HG03575 (cell line): ENCODE results near the gene TYRO3.
"Not testable (repeated sequence)": the region's sequence is repeated elsewhere in the genome, so short reads cannot be mapped to it uniquely, and the experiment has no call there.

Experiments used
- ATAC-seq: cut with Tn5 transposase; IDR thresholded peaks from one replicate; pipeline ENCODE4 v1.9.1; 2021; ENCODE audit not compliant: unreplicated experiment, insufficient number of reproducible peaks, low FRiP score; ENCODE audit errors: extremely low read depth

TYRO3 gene

DNA sequence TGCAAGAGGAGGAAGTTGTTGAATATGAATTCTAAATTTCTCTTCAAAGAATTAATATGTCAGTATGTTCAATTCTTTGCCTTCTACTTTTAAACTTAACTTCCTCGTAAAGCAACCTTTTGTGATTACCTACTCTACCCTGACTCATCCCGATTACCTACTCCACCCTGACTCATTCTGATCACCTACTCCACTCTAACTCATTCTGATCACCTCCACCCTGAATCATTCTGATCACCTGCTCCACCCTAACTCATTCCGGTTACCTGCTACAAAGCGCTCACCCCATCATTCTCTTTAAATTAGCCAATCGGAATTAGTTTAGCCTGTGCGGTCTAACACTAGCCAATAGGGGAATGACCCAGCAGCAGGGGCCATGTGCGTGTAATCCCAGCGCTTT lies 33.7 kb downstream of the TYRO3 start:
- not testable (repeated sequence) for ATAC-seq

DNA sequence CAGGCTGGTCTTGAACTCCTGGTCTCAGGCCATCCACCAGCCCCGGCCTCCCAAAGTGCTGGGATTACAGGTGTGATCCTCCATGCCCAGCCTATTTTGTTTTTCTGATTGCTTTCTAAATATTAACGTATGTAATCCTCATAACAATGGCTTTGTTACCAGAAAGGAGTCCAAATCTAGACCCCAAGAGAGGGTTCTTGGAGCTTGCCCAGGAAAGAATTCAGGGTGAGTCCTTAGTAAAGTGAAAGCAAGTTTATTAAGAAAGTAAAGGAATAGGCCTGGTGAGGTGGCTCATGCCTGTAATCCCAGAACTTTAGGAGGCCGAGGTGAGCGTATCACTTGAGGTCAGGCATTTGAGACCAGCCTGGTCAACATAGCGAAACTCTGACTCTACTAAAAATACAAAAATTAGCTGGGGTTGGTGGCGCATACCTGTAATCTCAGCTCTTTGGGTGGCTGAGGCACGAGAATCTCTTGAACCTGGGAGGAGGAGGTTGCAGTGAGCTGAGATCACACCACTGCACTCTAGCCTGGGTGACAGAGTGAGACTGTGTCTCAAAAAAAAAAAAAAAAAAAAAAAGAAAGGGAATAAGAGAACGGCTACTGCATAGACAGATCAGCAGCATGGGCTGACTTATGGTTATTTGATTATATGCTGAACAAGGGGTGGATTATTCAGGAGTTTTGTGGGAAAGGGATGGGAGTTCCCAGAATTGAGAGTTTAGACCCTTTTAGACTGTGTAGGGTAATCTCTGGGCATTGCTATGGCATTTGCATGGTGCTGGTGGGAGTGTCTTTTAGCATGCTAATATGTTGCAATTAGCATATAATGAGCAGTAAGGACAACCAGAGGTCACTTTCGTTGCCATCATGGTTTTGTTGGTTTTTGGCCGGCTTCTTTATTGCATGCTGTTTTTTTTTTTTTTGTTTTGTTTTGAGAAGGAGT lies 36.1 kb downstream of the TYRO3 start:
- ATAC-seq = no peak

DNA sequence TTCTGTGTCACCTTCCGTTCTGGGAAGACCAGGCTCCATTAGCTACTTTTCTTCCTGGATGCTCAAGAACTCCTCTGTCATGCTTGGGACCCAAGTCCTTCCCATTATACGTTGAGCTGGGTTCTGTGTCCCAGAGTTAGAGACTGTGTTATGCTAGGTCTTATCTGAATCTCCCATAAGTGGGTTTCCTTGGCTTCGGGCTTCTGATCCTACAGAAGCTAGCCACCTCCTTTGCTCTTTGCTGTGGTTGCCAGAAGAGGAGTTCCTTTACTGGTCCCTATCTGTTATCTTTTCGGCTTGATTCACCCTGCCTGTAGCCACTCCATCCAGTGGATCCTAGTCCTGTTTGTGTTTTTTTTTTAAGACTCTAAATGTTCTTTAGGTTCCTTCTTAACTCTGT lies 38.0 kb downstream of the TYRO3 start:
- no peak for ATAC-seq

DNA sequence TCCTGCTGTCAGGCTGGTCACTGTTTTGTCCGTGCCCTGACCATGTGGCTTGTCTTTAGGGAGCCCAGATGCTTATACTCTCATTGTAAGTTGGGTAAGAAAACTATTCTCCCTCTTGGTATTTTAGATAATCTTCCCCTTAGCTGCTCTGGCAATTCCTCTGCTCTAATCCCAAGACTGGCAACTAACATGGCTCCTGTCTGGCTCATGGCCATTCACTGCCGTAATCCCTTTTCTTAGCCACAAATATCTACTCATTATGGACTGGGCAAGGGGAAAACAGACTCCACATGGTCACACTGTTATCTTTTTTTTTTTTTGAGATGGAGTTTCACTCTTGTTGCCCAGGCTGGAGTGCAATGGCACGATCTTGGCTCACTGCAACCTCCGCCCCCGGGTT lies 38.8 kb downstream of the TYRO3 start:
- ATAC-seq = no peak

DNA sequence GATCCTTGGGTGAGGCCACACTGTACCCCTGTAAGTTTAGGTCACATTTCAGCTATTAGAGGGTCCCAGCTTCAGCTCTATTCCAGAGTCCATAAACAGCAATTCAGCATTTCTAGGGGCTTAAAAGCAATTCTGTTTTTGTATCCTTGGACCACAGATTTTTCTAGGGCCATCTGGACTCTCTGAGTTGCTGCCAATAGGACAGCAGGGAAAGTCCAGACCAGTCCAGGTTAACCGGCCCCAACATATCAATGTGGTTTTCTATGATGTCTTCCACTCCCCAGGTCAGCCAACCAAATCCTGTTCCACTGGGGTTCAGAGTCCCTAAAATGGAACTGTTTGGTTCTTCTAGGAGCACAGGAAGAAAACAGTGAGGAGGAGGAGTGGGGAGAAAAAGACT lies 40.0 kb downstream of the TYRO3 start:
- no peak for ATAC-seq

DNA sequence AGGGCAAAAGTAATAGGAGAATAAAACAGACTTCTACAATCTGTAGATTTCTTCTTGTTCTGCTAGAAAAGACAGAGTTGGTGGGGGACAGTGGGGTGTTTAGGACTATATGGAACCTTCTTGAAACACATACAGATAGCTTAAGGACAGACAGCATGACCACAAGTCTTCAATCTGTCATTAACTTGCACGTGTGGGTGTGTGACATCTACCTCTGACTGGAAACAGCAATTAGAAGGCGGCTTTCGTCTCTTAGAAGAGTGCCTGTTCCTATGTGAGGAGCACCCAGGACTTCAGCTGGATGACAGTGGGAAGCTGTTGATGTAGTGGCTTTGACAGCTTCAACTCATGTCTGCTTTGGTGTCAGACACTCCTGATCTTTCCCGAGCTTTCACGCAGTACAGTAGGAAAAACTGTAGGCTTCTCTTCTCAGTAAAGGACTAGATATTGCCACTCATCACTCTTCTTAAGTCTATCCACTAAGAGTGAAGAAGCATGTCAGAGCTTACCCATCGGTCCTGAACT lies 44.5 kb downstream of the TYRO3 start:
- no peak for ATAC-seq

DNA sequence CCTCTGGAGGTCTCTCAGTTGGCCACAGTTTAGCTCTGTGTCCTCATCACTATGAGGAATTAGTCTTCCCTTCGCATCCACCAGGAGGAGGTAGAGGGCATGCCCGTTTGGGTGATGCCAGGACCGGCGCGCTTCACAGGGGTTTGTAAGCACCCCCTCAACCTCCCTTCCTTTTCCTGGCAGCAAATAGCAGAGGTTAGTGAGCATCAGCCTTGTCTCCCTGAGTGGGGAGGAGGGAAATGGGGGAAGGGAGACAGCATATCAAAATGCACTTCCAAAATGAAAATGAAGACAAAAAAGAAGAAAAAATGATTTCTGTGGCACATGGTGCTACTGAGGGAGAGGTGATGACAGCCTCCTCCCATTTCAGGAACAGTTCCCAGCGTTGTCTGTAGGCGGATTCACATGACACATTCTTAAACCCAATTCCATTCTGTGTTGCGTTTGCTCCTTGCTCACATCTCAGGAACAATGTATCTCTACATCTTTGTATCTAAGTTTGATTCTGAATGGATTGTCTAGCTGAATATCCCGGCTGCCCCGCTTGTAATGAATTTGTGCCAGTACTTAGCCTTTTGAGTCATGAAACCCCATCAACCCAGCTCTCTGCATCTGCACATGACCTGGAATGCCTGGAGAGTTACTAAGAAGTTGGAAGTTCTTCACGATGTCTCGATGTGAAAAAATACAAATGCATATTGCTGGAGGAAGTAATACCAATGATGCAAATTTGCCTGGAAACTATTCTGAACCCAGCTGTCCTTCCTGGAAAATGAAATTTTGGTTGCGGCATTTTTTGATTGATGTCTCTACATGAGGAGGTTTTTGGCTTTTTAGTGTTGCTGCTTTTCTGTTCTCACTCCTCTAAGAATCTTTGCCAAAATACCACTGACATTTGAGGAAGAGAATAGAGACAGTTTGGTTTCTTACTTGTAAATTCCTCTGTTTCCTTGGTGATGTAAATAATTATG lies 45.2 kb downstream of the TYRO3 start:
- no peak for ATAC-seq

DNA sequence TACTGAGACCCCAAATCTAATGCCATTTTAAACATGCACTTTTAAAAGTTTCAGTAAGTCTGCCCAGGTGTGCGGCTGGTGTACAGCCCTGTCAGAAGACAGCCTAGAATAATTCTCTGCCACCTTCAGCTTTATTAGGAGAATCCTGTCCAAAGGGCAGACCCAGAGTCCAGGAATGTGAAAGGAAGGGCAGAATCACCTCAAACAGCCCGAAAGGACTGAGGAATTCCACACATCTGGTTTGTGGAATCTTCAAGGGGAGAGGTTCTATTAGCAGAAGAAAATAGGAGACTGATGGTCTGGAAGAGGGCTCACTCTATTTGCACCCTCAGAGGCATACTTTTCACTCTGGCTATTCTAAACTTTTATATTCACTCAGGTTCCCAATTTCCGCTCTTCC lies 46.6 kb downstream of the TYRO3 start:
- no peak for ATAC-seq

DNA sequence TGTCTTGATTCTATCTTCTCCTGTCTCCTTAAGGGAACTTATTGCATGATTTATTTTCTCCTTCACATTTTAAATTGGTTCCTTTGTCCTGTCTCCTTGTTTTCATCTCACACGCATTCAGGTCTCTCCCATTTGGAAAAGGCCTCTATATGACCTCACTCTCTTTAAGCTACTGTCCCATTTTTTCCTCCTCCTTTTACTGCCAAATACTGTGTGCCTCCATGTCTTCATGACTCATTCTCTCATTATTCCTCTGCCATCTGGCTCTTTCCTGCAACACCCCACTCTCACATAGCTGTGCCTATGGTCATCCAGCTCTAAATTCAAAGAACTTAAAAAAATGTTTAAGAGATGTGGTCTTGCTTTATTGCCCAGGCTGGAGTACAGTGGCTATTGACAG lies 48.0 kb downstream of the TYRO3 start:
- ATAC-seq = no peak

DNA sequence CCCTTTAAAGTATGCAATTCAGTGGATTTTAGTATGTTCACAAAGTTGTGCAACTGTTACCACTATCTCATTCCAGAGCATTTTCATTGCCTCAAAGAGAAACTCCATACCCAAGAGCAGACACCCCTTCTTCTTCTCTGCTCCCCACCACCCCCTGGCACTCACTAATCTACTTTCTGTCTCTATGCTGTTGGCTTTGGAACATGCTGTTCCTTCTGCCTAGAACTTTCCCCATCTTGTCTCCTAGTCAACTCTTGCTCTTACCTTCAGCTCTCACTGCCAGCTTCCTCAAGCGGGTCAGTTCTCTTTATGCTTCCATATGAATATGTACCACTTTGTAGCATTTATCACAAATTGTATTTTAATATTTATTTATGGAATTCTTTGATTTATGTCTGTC lies 50.1 kb downstream of the TYRO3 start:
- ATAC-seq = no peak

DNA sequence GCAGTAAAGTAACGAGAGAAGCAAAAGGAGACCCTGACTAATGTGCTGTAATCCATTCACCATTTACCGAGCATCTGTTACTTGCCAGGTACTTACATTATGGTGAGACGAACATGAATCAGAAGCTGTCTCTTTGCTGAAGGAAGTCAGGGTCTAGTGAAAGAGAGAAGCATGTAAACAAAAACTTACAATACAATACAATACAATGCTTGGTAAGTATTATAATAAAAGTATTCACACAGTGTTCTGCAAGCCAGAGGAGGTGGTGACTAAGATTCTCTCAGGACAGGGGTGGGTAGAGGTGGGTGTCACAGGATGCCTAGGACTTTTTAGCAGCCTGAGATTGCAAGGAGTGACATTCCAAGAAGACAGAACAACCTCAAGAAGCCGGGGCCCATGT lies 51.0 kb downstream of the TYRO3 start:
- no peak for ATAC-seq

DNA sequence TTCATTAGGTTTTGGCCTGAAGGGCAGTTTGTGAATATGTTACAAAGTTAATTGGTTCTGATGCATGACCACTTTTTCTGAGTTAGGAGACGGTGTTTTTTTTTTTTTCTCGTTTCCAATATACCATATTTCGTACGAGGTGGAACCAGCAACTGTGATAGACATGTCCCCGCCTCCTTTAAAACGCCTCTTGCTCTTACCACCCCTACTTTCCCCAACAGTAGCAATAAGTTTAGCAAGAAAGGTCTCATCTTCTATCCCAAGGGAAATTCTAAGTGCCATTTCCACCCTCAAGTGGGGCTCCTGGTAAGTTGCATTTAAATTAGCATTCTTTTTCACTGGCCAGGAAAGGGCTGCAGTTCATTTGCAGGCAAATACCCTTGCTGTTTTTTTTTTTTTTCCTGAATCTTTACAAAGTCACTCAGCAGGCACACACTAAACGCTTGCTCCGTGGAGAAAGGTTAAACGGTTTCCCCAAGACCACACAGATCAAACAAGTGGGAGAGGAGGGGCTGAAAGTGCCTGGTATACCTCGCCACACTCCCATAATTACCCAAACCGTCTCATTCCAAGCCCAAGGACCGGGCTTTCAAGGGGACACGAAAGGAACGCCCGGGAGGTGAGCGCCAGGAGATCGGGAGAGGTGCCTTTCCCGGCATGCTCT lies 61.7 kb downstream of the TYRO3 start:
- no peak for ATAC-seq

DNA sequence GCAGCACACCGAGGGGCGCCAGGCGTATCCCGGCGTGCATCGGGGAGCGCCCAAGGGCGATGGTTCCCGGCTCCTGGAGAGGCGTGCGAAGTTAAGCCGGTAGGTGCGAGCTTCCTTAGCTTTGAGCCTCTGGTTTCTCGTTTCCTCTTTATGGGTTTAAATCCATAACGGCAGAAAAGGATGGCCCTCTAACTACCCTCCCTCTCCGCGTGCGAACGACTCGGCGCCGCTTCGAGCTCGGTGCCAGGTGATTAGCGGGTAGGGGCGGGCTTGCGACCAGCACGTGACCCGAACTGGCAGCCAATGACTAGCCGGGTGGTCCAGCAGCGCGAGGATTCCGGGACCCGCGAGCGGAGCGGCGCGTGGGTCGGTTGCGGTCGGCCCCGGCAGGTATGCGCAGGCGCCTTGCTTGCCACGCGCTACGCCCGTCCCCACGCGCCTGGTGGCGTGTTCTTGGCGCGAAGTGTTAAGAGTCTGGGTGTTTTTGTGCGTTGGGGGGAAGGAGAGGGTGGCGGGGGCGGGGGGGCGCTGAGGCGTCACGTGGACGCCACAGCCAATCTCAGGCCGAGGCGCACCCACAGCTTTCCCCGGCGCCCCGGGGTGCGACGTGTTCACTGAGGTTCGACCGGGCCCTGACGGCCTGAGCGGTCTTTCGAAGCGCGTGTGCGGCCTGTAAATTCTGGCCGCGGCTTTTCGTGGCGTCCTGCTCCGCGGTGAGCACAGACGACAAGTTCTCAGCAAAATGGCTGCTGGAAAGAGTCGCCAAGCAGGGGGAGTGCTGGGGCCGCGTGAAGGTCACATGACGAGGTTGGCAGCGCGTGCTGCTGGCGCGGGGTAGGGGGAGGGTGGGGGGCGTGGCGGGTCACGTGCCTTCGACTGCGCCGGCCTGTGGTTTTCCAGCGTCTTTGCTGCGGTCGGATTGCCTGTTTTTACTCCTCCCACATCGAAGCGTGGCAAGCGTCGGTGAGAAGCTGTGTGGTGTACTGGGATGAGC lies 62.5 kb downstream of the TYRO3 start:
- ATAC-seq = no peak

DNA sequence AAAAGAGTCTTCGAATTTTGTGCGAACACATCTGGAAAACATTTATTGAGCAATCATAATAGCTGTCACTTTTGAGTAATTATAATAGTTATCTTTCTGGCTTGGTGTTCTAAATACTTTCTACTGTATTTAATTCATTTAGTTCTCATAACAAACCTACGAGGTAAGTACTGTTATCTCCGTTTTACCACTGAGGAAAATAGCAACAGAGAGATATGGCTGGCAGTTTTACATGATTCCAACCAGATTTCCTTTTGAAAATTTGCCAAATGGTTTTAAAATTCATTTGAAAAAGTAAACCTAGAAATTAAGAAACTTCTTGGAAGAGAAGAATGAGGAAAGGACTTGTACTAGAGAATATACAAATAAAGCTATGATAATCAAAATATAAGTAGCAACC lies 63.9 kb downstream of the TYRO3 start:
- ATAC-seq = no peak

DNA sequence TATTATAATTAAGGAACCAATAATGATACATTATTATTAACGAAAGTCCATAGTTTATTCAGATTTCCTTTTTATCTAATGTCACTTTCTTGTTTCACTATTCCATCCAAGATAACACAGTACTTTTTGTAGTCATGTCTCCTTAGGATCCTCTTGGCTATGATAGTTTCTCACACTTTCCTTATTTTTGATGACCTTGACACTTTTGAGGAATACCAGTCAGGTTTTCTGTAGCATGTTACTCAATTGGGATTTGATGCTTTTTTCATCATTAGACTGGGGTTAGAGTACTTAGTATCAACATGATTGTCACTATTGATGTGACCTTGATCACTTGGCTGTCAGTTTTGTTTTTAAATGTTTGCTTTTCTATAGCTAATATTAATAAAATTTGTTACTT lies 68.2 kb downstream of the TYRO3 start:
- ATAC-seq = no peak

DNA sequence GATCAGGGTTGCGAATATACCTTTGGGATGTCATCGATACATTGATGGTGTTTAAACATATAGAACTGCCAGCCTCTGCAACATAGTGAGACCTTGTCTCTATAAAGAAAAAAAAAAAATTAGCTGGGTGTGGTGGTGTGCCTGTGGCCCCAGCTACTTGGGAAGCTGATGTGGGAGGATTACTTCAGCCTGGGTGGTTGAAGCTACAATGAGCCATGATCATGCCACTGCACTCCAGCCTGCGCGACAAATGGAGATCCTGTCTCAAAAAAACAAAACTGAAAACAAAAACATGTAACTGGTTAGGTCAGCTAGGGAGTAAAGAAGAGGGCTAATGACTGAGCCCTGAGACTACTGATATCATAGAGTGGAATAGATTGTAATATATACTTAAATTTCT lies 70.5 kb downstream of the TYRO3 start:
- no peak for ATAC-seq

DNA sequence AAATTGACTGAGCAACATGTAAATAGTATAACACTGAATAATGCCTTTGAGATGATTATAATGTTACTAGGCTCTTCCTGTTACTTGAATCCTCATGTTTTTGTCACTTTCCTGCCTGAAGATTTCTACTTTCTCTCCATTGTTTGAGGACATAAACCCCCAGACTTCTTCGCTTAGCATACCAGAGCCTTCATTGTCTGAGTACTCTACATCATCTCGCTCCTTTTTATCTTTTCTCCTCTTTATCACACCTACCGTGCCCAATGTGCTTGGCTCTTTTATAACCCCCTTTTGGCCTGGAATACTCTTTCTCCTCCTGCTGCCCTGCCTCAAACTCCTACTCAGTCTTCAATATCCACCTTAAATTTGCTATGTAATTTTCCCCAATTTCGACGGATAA lies 70.9 kb downstream of the TYRO3 start:
- no peak for ATAC-seq

DNA sequence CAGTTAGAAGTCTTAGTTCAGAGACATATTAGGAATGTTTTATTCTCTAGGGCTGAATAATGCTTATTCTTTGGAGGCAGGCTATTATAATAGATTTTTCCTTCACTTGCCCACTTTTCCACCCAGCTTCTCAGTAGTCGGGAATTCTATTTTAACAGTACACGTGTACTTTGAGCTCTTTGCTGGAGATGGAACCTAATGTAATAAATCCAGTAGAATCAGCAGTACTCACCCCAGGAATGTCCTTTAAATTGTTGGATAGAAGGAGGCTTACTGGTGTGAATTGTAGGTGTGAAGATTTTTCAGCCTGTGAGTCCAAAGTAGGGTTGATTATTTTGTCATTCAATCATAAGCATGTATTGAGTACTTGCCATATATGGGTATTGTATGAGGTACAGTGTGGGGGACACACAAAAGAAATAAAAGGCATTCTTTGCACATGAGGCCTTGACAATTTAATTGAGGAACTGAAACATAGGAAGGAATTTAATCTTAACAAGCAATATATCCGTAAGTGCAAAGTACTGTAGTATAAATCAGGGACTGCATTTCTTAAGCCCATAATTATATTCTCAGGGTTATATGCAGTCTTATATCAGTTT lies 71.7 kb downstream of the TYRO3 start:
- ATAC-seq = no peak
